SU-DHL-6 (cell line): ENCODE measurements around the gene GABRA6.

Experiments
- CTCF ChIP-seq: fragments of 200-600 bp; sonication (generic); IDR thresholded peaks from one replicate; pipeline ENCODE4 v1.5.1; 2017; ENCODE audit warnings: antibody characterized with exemption, mild to moderate bottlenecking, low read length, moderate library complexity; ENCODE audit not compliant: insufficient read depth, poor library complexity, severe bottlenecking
- EZH2phosphoT487 ChIP-seq: fragments of 200-600 bp; sonication (generic), shearing (Covaris generic); conservative IDR thresholded peaks from 2 replicates; pipeline ENCODE4 v1.6.1; 2018; ENCODE audit warnings: mild to moderate bottlenecking, antibody characterized with exemption, low read length, moderate library complexity, mixed read lengths

- TF ChIP-seq CTCF (no peak), EZH2phosphoT487 (no peak)
Observed at GRCh38 chr5:161751265-161751664, 65.7 kb downstream of the GABRA6 start.
